Muscle of leg (tissue), 11 donors: ENCODE data around the gene LETM1. TPM values are rescaled to one million over a fixed set of nuclear protein-coding genes. Genes with fewer than 3 reads are reported as not detected.

Source experiments
- DNase-seq: peaks from one replicate; pipeline ENCODE4 v3.0.0; 2013
- H3K27ac ChIP-seq: one replicate; pipeline ENCODE4 v1.5.1; 2013; ENCODE audit warnings: mild to moderate bottlenecking, low read length, control low read depth
- H3K27me3 ChIP-seq: one replicate; pipeline ENCODE4 v1.6.1; 2013; ENCODE audit warnings: low read length; ENCODE audit not compliant: control insufficient read depth, insufficient read depth
- H3K36me3 ChIP-seq: one replicate; pipeline ENCODE4 v1.6.1; 2013; ENCODE audit warnings: low read length; ENCODE audit not compliant: control insufficient read depth, insufficient read depth
- H3K4me1 ChIP-seq: one replicate; pipeline ENCODE4 v1.6.1; 2013; ENCODE audit warnings: low read length; ENCODE audit not compliant: control insufficient read depth, insufficient read depth
- H3K4me3 ChIP-seq: one replicate; pipeline ENCODE4 v1.5.1; 2013; ENCODE audit warnings: low read length, control low read depth
- H3K9me3 ChIP-seq: replicated peaks from 2 replicates; pipeline ENCODE4 v1.6.1; 2013; ENCODE audit warnings: low read depth, low read length; ENCODE audit not compliant: control insufficient read depth
- whole genome bisulfite sequencing: methylation state at CpG from one replicate; pipeline ENCODE4 v1.1.5; 2013; ENCODE audit warnings: missing lambda C conversion rate; ENCODE audit not compliant: insufficient coverage; 5-methylcytosine and 5-hydroxymethylcytosine counted together
- polyA plus RNA-seq, 8 donors: library from polyadenylated mRNA; unstranded; fragments of 120-200 nt; gene quantifications; one replicate each; pipeline versions ENCODE4 v1.2.1 to v1.2.3, GENCODE V29; 2013; ENCODE audit warnings: inconsistent platforms in 1 of 8, low replicate concordance in 1 of 8; ENCODE audit not compliant: insufficient read length in 8 of 8, insufficient read depth in 1 of 8
- total RNA-seq: library from RNA; stranded (reverse); fragments of 120-200 nt; gene quantifications from one replicate; pipeline ENCODE4 v1.2.4, GENCODE V29; 2013

LETM1 gene
- total and polyA plus RNA-seq, 9 donors, result 11.7 to 20.1 (median 15.7) TPM

- Histone ChIP-seq H3K27me3 (no peaks in the 10 kb centered on the region), H3K4me1 (peaks cover 22% of the 10 kb centered on the region), H3K27ac (no peak overlapping the region), H3K36me3 (no peaks in the 10 kb centered on the region), H3K4me3 (no peak overlapping the region), H3K9me3 (no peaks in the 10 kb centered on the region)
- WGBS, result 69% methylated on average over 17 of the region's 18 CpGs
- DNase-seq, result no peak
Measured at GRCh38 chr4:1779588-1780382, 76.2 kb downstream of the LETM1 start.

GRCh38 chr4:1778642-1779392 lies 77.1 kb downstream of the LETM1 start:
- Histone ChIP-seq H3K36me3 (no peaks in the 10 kb centered on the region), H3K4me1 (peaks cover 26% of the 10 kb centered on the region), H3K27me3 (no peaks in the 10 kb centered on the region), H3K9me3 (no peaks in the 10 kb centered on the region), H3K4me3 (no peak overlapping the region), H3K27ac (no peak overlapping the region)
- DNase-seq, result no peak
- WGBS, result 79% methylated on average over 17 of the region's 18 CpGs

GRCh38 chr4:1777822-1778641 lies 77.9 kb downstream of the LETM1 start:
- Histone ChIP-seq H3K4me1 (peaks cover 33% of the 10 kb centered on the region), H3K4me3 (no peak overlapping the region), H3K9me3 (no peaks in the 10 kb centered on the region), H3K36me3 (no peaks in the 10 kb centered on the region), H3K27ac (no peak overlapping the region), H3K27me3 (no peaks in the 10 kb centered on the region)
- no peak for DNase-seq
- WGBS, result 17% methylated on average over 23 of the region's 27 CpGs

DNA sequence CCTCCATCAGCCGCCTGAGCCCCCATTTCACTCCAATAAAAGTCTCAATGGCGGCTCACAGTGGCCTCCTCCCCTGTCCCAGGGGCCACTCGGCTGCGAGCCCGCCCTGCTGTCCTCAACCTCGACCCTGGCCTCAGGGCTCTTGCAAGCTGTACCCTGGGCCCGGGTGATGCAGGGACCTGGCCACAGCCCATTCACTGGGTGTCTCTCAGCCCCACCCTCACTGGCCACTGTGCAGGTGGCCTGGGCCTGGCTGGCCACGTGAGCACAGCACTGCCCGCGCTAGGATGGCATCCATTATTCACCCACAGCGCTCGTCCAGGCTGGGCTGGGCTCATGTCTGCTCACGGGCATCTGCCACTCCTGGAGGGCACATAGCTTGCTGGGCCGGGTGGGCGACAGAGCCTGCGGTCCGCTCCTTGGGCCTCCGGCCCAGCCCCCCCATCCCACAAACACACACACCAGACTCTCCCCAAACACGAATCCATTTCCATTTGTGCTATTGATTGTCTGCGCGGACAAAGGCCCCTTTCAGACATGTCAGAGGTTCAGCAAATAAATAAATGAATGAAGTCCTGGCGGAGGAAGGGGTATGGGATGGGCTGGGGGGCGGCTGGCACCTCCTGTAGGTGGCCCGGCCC lies 79.3 kb downstream of the LETM1 start:
- WGBS, result 82% methylated on average over 19 of the region's 24 CpGs

GRCh38 chr4:1775731-1776500 lies 80.0 kb downstream of the LETM1 start:
- Histone ChIP-seq H3K4me1 (peaks cover 46% of the 10 kb centered on the region), H3K4me3 (no peak overlapping the region), H3K27ac (no peak overlapping the region), H3K9me3 (no peaks in the 10 kb centered on the region), H3K36me3 (no peaks in the 10 kb centered on the region), H3K27me3 (peaks cover 4% of the 10 kb centered on the region)
- 75% methylated on average over 18 of the region's 23 CpGs for WGBS
- no peak for DNase-seq

More for the DNA sequence above, 79.3 kb downstream of the LETM1 start:
- no peak overlapping the region for H3K4me3 ChIP-seq
- H3K4me1 ChIP-seq, result peaks cover 42% of the 10 kb centered on the region
- H3K9me3 ChIP-seq, result no peaks in the 10 kb centered on the region
- H3K27me3 ChIP-seq, result no peaks in the 10 kb centered on the region
- H3K36me3 ChIP-seq, result no peaks in the 10 kb centered on the region
- H3K27ac ChIP-seq, result no peak overlapping the region
- no peak for DNase-seq

DNA sequence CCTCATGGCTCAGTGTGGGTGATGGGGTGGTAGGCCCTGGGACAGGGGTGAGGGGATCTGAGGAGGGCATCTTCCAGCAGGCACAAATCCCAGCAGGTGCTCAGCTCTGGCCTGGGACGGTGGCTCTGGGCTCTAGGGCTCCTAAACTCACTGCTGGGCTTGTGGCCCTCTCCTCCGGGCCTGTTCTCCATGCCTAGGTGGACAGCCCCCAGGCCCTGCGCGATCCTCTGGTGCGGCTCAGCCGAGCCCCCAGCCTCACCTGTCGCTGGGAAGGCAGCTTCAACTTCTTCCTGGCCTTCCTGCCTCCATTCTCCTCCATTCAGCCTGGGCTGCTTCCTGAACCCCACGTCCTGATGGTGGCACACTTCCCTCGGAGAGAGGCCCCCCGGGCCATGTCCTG lies 82.2 kb downstream of the LETM1 start:
- H3K27me3 ChIP-seq, result peaks cover 15% of the 10 kb centered on the region

DNA sequence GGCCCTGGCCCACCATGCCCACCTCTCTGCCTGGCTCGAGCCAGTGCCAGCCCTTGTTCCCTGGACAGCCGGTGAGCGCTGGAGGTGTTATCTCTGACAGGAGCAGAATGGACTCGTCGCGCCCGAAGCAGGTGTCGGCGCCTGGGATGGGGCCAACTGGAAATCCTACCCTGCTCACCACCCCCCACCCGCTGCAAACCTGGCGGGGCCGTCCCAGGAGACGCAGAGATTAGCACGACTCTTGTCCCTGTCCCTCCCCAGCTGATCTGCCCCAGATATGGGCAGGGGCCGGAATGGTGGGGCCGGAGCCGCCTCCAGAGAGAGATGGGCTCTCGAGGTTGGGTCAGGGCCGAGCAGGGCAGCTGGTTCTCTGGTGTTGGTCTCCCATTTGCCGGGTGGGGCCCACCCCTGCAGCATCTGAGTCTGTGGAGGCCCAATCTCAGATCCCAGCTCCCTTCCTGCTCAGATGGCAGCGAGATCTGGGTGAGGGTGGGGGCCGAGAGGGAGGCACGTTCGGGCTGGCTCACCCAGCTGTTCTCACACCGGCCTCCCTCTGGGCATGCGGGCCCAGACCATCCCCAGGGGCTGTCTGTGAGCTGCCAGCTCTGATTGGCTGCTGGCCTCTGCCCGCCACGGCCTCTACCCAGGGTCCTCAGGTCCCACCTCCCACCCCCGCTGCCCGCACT lies 83.0 kb downstream of the LETM1 start:
- Histone ChIP-seq H3K27me3 (peaks cover 23% of the 10 kb centered on the region), H3K4me1 (peaks cover 40% of the 10 kb centered on the region), H3K36me3 (no peaks in the 10 kb centered on the region), H3K27ac (no peak overlapping the region), H3K4me3 (no peak overlapping the region), H3K9me3 (no peaks in the 10 kb centered on the region)
- DNase-seq, result peak; percentile 33
- WGBS, result 68% methylated on average over 16 of the region's 30 CpGs

More for the DNA sequence above, 82.2 kb downstream of the LETM1 start:
- Histone ChIP-seq H3K36me3 (no peaks in the 10 kb centered on the region), H3K9me3 (no peaks in the 10 kb centered on the region), H3K4me1 (peaks cover 42% of the 10 kb centered on the region), H3K27ac (no peak overlapping the region), H3K4me3 (no peak overlapping the region)
- 82% methylated on average over 7 of the region's 10 CpGs for WGBS
- DNase-seq, result no peak

DNA sequence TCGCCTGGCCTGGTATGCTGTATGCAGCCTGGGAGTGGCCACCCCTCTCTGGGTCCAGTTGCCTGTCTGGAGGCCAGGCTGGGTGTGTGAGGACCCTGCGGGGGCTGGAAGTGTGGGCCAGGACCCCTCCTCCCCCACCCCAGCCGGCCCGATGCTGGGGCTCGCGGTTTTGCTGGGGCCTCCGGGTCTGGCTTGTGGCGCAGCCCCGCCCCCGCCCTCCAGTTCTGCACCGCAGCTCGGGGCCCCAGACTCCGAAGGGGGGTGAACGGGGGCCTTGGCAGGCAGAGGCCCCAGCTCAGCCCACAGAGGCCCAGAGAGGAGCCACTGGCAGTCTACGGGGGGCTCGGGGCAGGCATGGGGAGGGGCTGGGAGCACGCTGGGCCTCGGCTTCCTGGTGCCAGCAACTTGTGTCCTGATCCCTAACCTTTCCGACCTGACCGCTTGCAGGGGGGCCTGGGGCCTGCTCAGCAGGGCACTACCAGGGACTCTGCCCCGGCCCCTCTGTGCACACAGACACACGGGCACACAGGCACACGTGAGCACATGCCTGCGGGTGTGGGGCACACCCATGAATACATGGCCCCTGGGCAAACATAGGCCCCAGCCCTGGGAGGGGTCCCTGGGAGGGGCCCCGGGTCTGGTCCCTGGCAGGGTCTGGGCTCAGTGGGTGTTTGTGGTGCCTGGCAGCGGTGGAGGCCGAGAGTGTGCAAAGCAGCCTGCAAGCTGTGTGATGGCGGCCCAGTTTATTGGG lies 84.2 kb downstream of the LETM1 start:
- peaks cover 39% of the 10 kb centered on the region for H3K4me1 ChIP-seq
- 50% methylated on average over 17 of the region's 28 CpGs for WGBS
- peaks cover 26% of the 10 kb centered on the region for H3K27me3 ChIP-seq
- no peak overlapping the region for H3K4me3 ChIP-seq
- DNase-seq, result no peak
- H3K27ac ChIP-seq, result no peak overlapping the region
- no peaks in the 10 kb centered on the region for H3K9me3 ChIP-seq
- H3K36me3 ChIP-seq, result no peaks in the 10 kb centered on the region
